Measurements from ENCODE around the gene CD2AP. TPM values are rescaled to one million over a fixed set of nuclear protein-coding genes. Genes with fewer than 3 reads are reported as not detected.
A peak's percentile ranks its signal among the peaks of the same experiment; 100 is the strongest.

CD2AP gene
- total RNA-seq, 2 experiments from 2014 or later, result 28.3 to 29.2 TPM

- Mint-ChIP-seq H3K9me3 (no peaks in the 10 kb centered on the region), H3K36me3 (ENCODE audit: low read depth) (no peaks in the 10 kb centered on the region), H3K4me3 (no peak overlapping the region), H3K27me3 (no peaks in the 10 kb centered on the region), H3K27ac (peak overlapping the region; percentile 2), H3K4me1 (ENCODE audit: low read depth) (no peaks in the 10 kb centered on the region)
- DNase-seq (no peak), ATAC-seq (no peak)
- intact Hi-C loops (cut with micrococcal nuclease), result no loop called here
- TF ChIP-seq CTCF (IDR thresholded peaks at IDR 0.05), result no peak
- POLR2A ChIA-PET, result no interaction called here
- CTCF ChIA-PET, result no interaction called here
These were observed 22.7 kb upstream of the CD2AP start for GRCh38 chr6:47454713-47455396.

GRCh38 chr6:47455533-47456209, 21.9 kb upstream of the CD2AP start:
- Mint-ChIP-seq H3K4me3 (no peak overlapping the region), H3K36me3 (ENCODE audit: low read depth) (no peaks in the 10 kb centered on the region), H3K27me3 (no peaks in the 10 kb centered on the region), H3K4me1 (ENCODE audit: low read depth) (no peaks in the 10 kb centered on the region), H3K27ac (no peak overlapping the region), H3K9me3 (no peaks in the 10 kb centered on the region)
- ChIA-PET CTCF (no interaction called here), POLR2A (no interaction called here)
- ATAC-seq (no peak), DNase-seq (no peak)
- intact Hi-C loops (cut with micrococcal nuclease), result no loop called here
- no peak for TF ChIP-seq CTCF (IDR thresholded peaks at IDR 0.05)

GRCh38 chr6:47456536-47456975, 21.0 kb upstream of the CD2AP start:
- Mint-ChIP-seq H3K36me3 (ENCODE audit: low read depth) (no peaks in the 10 kb centered on the region), H3K9me3 (no peaks in the 10 kb centered on the region), H3K27ac (no peak overlapping the region), H3K27me3 (no peaks in the 10 kb centered on the region), H3K4me1 (ENCODE audit: low read depth) (no peaks in the 10 kb centered on the region), H3K4me3 (no peak overlapping the region)
- intact Hi-C loops (cut with micrococcal nuclease), result no loop called here
- TF ChIP-seq CTCF (IDR thresholded peaks at IDR 0.05), result no peak
- CTCF ChIA-PET, result no interaction called here
- DNase-seq (no peak), ATAC-seq (no peak)
- POLR2A ChIA-PET, result no interaction called here

GRCh38 chr6:47457370-47457769, 20.2 kb upstream of the CD2AP start:
- H3K9me3 Mint-ChIP-seq, result no peaks in the 10 kb centered on the region
- no peak overlapping the region for H3K4me3 Mint-ChIP-seq
- intact Hi-C loops (cut with micrococcal nuclease), result no loop called here
- TF ChIP-seq CTCF (IDR thresholded peaks at IDR 0.05), result no peak
- ATAC-seq, result no peak
- CTCF ChIA-PET, result no interaction called here
- no peaks in the 10 kb centered on the region for H3K4me1 Mint-ChIP-seq (ENCODE audit: low read depth)
- POLR2A ChIA-PET, result no interaction called here
- no peaks in the 10 kb centered on the region for H3K36me3 Mint-ChIP-seq (ENCODE audit: low read depth)
- H3K27me3 Mint-ChIP-seq, result peaks cover 2% of the 10 kb centered on the region
- DNase-seq, result no peak
- H3K27ac Mint-ChIP-seq, result no peak overlapping the region

GRCh38 chr6:47464052-47464451, 13.5 kb upstream of the CD2AP start:
- H3K4me1 Mint-ChIP-seq (ENCODE audit: low read depth), result no peaks in the 10 kb centered on the region
- H3K27me3 Mint-ChIP-seq, result peaks cover 4% of the 10 kb centered on the region
- DNase-seq (no peak), ATAC-seq (no peak)
- no peak for TF ChIP-seq CTCF (IDR thresholded peaks at IDR 0.05)
- peaks cover 1% of the 10 kb centered on the region for H3K9me3 Mint-ChIP-seq
- no peak overlapping the region for H3K4me3 Mint-ChIP-seq
- no peaks in the 10 kb centered on the region for H3K36me3 Mint-ChIP-seq (ENCODE audit: low read depth)
- H3K27ac Mint-ChIP-seq, result no peak overlapping the region
- ChIA-PET POLR2A (no interaction called here), CTCF (no interaction called here)
- intact Hi-C loops (cut with micrococcal nuclease), result no loop called here
